GM21360 (cell line): ENCODE measurements around the gene CYP2J2.
A peak's percentile ranks its signal among the peaks of the same experiment; 100 is the strongest.
"Not testable (repeated sequence)": the region's sequence is repeated elsewhere in the genome, so short reads cannot be mapped to it uniquely, and the experiment has no call there.

Experiments
- ATAC-seq: cut with Tn5 transposase; IDR thresholded peaks from one replicate; pipeline ENCODE4 v1.9.1; 2021; ENCODE audit warnings: mild to moderate bottlenecking, moderate library complexity; ENCODE audit not compliant: unreplicated experiment

CYP2J2 gene

DNA sequence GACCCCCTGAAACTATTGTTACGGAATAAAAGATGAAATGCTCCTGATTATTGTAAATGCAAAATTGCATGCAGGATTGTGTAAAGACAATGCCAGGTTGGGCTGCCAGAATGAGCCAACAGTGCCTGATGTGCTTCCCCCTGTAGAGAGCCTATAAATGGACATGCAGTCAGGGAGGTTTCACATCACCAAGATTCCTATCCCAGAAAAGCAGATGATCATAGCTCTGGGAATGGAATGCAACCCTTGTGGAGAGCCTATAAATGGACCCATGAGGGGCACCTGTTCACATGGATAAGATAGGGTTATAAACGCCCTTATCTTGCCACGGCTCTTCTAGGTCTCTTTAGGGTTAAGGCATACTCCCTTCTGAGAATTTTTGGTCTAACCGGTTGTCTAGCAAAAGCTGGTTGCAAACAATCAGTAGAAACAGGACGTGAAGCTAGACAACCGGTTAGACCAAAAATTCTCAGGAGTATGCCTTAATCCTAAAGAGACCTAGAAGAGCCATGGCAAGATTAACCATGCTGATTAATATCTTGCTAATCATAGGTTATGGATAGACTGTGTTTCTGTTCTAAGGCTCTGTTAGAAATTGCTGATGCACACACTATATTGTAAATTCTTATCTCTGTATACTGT lies 5.2 kb downstream of the CYP2J2 start:
- not testable (repeated sequence) for ATAC-seq

DNA sequence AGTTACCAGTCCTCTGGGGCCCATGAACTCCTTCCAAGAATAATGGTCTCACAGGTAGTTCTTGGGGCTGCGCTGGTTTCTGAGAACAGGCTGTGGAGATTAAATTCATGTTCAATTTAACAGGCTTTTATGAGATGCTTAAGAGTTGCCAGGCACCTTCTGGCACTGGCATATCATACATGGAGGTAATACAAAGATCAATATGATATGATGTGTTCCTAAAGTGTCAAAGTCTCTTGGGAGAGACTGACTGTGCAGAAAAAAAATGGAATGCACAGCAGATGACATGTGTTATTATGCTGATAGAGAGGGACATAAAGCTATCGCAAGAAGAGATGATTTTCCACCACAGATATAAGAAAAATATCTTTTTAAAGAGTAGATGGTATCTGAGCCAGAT lies 6.8 kb downstream of the CYP2J2 start:
- ATAC-seq: no peak

DNA sequence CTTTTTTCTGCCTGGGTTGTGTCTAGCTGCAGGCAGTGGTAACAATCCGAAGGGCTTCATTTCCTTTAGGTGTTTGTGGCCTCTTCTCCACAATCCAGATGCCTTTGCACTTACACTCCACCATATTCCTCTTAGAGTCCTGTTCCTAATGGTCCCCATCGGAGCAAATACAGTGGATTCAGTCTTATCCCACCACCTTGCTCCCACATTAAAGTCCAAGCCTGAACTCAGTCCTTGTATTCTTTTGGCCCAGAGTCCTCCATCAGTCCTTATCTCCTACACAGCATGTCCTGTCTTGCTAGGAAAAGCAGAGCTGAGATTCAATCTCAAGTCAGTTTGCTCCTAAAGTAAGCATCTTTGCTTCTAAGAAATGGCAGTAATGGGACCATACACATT lies 8.8 kb downstream of the CYP2J2 start:
- ATAC-seq: no peak

DNA sequence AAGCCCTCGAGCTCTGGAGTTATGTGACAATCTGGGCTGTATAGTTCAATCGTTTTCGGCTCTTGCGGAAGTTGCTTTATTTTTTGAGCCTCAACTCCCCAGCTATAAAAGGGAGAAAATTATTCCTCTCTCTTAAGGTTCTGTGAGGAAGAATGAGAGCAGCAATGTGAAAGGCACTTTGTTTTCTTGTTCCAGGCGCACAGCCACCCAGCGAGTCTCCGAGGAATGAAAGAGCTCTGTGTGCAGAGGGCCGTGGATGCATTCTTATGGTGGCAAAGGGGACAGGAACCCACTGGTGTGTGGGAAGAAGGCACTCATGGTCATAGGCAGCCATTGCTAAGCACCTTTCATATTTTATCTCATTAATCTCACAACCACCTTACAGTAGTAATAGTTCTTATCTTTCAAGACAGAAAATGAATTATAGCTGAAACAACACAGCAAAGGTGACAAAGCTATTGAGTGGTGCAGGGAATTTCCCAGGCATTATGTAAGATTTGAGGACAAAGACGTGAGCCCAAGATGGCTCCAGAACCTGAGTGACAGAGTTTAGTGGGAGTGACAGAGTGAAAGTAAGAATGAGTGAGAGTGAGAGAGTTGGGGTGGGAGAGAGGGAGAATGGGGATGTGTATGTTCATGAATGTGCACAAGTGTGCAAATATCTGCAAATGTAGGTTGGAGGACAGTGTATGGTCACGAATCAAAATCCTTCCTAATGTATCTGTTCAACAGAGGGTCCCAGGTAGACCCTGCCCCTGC lies 9.4 kb downstream of the CYP2J2 start:
- ATAC-seq: no peak

DNA sequence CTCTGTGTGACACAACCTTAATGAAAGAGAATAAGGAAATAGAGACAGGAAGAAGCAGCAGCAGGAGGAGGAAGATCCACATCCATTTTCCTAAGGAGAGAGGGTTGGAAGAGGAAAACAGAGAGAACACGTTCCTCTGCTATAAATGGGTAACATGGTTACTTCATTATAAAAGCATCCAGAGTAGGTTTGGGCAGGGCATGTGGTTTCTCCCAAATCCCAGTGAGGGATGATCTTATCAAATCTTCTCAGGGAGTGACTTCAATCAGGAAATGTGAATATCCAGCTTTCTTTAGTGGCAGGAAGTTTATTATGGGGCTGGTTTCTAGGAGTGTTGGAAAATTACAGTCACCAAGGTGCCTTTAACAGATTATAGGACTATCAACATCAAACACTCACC lies 11.1 kb downstream of the CYP2J2 start:
- no peak for ATAC-seq

DNA sequence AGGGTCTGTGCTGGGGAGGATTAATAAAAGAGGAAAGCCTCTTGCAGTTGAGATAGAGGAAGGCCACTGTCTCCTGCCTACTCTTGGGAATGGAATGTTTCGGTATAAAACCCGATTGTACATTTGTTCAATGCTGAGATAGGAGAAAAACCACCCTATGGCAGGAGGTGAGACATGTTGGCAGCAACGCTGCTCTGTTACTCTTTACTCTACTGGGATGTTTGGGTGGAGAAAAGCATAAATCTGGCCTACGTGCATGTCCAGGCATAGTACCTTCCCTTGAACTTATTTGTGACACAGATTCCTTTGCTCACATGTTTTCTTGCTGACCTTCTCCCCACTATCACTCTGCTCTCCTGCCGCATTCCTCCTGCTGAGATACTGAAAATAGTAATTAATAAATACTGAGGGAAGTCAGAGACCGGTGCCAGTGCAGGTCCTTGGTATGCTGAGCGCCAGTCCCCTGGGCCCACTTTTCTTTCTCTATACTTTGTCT lies 11.7 kb downstream of the CYP2J2 start:
- ATAC-seq: not testable (repeated sequence)

DNA sequence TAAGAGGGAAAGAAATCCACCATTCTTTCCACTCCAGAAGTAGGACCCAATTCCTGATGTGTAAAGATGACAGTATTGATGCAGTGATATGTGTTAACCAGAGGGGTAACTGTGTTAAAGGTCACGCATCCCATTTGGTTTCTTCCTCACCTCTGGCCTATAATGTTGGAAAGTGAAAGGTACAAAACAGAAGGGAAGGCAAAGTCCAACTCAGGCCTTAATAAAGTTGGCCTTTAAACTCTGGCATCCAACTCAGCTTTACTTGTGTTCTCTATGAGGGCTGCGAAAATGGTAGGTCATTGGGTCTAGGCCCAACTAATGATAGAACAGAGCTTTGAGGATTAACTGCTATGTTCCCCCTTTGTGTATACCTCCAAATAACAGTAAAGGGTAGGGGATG lies 17.9 kb downstream of the CYP2J2 start:
- ATAC-seq: no peak

DNA sequence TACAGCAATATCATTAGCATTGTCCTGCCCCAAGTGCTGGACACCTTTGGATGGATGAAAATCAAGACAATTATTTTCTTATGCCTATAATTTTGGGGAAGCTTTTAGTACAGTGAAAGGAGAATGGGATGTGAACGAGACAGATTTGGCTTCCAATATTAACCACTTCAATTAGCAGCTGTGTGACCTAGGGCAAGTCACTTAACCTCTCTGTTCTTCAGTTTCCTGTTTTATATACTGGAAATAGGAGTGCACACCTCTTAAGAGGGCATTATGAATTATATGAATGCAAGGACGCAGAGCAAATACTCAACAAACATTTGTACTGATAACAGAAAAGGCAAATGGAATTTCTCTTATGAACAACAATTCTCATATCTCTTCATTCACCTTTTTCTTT lies 18.5 kb downstream of the CYP2J2 start:
- no peak for ATAC-seq

DNA sequence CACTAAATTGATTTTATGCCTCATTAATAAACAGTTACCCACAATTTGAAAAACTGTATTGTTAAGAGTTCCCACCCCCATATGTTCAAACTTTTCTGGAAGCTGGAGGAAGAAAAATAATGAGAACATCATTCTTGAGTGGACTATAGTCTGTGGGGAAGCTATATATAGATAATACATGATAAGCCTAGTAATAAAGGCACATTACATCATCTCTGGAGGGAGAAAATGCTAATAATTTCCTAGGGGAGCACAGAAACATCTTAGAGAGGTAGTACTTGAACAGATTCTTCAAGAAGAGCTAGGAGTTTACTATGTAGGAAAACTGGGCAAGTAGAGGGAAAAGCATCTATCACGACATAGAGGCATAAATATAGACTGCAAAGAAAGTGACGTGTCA lies 19.6 kb downstream of the CYP2J2 start:
- ATAC-seq: no peak

DNA sequence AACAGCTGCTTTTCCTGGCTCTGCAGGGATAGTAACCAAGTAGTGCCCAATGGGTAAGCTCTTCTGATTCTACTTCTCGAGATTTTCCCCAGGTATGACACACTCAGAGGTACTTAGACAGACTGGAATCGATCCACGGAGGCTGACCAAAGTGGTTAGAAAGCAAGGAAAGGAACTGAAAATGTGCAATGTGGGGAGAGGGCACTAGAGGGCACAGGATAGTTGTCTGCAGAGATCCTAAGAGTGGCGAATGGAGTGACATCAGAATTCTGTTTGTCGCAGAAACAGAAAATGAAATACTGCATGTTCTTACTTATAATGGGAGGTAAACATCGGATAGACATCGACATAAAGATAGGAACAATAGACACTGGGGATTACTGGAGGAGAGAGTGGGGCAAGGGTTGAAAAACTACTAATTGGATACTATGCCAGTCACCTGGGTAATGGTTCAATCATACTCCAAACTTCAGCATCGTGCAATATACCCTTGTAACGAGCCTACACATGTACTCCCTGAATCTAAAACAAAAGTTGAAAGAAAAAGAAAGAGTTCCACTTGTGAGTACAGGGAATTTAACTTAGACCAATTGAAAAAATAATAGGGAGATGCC lies 23.3 kb downstream of the CYP2J2 start:
- peak; percentile 86 for ATAC-seq

DNA sequence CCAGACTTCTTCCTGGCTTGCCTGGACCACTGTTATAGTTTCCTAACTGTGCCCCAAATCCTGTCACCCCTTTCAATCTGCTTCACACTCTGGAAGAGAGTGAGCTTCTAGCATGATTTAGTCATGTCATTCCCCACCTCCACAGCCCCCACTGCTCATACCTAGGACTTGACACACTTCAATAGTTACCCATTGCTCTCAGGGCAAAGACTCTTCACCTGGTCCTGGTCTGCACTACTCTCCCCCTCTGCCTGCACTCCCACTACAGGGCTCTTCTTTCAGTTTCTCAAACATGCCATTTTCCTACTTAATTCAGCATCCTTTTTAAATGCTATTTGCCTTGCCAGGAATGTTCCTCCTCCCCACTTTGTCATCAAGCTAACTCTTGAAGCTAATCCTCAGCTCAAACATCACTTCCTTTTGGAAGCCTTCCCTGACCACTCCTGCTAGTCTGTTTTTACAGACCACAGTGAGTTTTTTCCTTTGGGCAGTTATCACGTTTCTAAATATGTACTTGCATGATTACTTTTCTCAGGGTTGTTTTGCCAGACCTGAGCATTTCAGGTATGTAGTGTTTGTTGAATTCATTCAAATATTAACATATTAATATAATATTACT lies 24.7 kb downstream of the CYP2J2 start:
- no peak for ATAC-seq

DNA sequence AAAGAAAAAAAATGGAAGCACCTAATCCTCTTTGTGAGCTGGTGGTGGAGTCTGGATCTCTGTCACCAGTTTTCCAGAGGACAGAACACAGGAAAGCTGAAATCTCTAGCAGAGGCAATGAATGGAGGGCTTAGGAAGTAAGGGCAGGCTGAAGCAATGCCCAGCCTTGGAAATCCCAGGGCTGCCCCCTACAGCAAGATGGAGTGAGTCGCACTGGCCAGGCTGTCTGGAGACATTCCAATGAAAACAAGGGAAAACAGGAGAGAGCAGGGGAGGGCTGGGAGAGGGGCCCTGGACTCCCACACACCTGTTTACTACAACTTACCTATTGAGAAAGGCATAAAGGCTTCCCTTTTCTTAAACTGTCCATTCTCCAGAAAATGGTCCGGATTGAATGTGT lies 25.9 kb downstream of the CYP2J2 start:
- no peak for ATAC-seq

DNA sequence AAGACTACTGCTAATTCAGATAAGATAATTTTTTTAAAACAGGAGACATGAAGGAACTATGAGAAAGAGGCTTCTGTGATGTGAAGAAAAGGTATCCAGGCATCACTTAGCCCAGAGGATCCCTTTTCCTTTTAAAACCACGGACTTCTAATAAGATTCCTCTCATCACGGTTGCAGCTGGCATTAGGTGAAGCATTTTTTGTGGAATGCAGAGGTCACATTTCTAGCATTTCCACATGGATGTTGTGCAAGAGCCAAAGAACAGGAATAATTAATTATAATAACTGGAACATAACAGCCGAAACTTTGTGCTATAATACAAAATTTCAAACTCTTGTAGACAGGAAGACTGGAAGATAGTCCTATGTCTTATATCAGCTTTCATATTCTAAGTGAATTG lies 27.6 kb downstream of the CYP2J2 start:
- no peak for ATAC-seq

DNA sequence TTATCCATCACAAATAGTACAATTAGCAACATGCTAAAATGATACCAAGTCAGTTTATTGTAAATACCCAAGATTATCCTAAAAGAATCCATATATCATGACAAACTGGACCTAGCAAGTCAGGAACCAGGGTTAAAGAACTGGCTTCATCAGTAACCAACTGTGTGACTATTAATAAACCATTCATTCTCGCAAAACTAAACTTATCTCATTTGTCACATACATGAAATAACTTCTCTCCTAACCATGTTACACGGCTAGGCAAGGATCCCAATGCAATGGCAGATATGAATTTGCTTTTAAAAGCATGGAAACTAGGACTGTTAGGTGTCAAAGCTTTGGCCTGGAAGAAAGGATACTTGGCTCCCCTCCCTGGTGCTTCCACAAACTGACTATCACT lies 29.4 kb downstream of the CYP2J2 start:
- no peak for ATAC-seq

DNA sequence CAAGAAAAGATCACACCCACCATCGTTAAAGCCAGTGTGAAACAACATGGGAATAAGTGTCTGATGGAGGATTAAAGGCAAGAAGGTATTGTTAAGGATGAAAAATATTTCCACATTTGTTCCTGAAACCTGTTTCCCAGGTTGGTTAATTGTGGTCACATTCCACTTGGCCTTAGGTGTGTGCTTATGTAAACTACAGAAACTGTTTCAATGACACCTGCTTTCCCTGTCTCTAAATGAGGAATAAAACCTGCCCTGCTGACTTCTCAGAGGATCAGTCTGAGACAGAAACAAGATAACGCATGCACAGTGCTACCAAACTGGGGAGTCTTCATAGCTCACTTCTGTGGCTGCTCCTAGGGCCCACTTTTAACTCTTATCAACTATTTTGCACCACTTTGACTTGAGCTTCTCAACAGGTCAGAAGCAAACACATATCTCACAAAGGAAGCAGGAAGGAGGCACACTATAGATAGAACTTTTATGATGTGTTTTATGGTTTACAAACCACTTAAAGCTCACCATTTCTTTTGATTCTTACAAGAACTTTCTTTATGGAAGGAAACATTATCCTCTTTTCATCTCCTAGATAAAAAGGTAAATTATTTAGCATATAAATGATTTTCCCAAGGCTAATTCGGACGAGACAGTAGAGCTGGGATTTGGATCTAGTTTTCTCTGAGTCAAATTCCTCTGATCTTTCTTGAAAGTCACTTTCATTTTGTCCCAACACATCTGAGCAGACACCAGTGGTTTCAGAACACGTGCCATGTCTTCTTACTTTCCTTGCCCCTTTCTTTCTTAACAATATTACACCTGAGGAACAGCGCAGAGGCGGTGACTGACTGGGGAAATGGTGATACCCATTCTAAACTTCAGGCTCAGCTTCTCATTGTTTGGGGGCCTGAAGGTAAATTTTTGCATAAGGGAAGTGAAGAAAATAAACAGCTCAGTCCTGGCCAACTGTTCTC lies 33.4 kb downstream of the CYP2J2 start:
- no peak for ATAC-seq

DNA sequence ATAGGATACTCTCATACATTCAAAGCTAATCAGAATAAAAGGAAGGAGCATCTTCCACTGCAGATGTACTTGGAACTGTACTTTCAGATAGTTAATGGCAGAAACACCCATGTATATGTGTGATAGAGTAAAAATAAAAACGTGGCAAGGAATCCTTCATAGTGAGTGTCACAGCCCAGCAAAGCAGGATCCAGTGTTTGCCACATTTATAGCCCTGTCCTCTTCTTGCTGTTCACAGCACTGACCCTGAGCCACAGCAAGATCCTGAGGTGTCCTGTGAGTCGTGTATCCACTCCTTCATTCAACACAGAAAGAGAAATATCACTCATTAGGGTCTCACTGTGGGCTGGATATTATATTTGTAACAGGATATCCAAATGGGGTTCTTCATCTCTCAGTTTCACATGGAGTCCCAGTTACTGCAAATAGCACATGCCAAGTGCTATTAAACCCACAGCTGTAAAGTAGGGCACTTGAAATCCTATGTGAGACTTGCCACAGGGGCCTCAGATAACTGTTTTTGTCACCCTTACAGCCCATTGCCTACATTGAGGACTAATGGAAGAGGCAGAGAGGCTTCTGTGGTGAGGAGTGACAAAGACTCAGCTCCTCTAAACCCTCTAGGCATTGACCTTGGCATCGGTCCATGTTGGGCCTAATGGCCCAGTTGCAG lies 41.3 kb downstream of the CYP2J2 start:
- ATAC-seq: no peak

DNA sequence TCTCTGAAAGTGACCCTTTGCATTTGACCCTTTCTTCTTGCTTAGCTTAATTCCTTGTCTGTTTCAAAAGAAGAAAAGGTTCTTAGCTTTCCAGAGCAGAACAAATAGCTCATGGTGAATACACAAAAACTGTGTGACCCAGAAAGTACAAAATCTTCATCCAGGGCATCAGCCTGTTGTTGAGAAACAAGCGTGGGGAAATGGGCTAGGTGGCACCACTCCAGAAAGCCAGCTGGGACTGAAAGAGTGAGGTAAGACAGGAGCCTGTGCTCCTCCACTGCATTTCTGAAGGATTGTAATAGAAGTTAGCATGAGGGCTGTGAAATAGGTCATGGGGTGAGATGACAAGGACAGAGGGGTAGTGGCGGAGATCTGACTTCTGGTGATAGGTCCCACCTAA lies 45.8 kb downstream of the CYP2J2 start:
- ATAC-seq: no peak

DNA sequence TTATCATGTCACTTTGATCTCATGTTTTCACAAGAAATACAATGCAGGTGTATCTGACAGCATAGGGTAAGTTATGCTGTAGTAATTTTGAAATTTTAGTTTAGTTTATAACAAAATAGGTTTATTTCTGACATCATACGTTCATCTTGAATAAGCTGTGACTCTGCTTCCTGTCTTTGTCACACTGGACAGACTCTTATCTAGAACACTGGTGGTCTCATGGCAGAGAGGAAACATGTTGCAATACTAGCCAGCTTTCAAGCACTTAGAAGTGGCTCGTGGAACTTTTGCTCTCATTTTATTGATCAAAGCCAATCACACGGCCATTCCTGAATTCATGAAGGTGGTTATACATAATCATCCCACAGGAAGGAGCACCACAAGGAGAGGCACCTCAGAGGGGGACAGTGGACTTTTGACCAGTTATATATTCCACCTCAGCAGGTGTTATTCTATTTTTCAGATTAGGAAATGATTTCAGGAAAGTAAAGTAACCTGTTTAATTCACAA lies 46.5 kb downstream of the CYP2J2 start:
- no peak for ATAC-seq

DNA sequence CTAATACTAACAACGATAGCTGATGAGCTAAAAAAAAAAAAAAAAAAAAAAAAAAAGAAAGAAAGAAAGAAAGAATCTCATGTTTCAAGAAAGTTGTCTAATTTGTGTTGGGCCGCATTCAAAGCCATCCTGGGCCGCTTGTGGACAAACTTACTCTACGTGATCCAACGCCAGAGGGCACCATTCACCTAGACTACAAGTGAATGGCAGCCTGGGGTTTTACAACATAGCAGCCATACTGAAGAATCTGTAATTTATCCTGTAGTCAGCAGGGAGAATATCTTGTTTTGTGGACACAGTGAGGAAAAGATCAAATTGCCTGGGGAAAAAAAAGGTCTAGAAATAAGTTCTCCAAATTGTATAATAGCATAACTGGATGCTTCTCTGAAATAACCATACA lies 47.0 kb downstream of the CYP2J2 start:
- no peak for ATAC-seq

DNA sequence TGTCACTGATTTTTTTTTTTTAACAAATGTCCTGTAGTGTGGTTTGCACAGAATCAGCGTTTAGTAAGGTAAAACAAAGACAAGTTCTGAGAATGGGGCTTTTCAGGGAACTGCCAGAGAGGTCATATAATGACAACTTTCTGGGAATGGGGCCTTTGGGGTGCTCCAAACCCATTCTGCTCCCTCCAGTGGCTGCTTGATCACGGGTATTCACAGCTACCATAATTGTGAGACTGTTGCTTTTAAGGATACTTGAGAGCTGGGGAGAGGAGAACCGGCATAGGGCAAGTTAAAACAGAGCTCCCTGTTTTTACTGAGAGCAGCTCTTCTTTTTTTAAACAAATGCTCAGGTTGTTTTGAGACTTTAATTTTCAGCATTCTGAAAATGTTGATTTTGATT lies 48.2 kb downstream of the CYP2J2 start:
- ATAC-seq: no peak
